ENCODE results near the gene BRF1. TPM values are rescaled to one million over a fixed set of nuclear protein-coding genes. Genes with fewer than 3 reads are reported as not detected.

BRF1 gene
- total and polyA plus RNA-seq, 2 of the 8 experiments (the other 6 are each of a cell fraction or from before 2014, with no cell fraction given), result 7.7 to 18.3 TPM

DNA sequence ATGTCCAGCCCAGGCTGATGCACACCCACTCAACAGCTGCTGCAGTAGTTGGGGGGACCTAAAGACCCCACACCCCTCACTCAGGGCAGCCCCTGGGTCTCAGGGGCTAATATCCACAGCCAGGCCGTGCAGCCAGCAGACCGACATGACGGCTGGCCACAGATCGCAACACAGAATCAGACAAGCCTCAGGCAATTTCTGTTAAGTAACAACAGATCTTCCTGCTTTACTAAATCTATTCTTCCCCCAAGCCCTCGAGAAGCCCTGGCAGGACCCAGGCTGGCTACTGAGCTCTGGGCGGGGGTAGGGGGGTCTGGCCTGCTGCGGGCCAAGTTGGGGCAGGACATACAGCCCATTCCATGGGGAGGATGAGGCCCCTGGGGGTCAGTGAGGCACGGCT lies 91.7 kb downstream of the BRF1 start:
- FAIRE-seq, result no peak
- no peak for DNase-seq (ENCODE audit: low read depth in 1 of 2, low spot score in 2 of 2)
- Histone ChIP-seq H3K14ac (ENCODE audit: insufficient read length) (no peak overlapping the region), H2AK5ac (ENCODE audit: low read depth, low read length) (no peak overlapping the region), H3K79me2 (ENCODE audit: control insufficient read depth in 1 of 2, insufficient read depth in 2 of 2, low read length in 2 of 2) (no peaks in the 10 kb centered on the region), H3K56ac (replicated peaks; ENCODE audit: insufficient read length, low read depth, low read length) (no peak overlapping the region), H3K23ac (ENCODE audit: insufficient read length) (no peak overlapping the region), H2AFZ (ENCODE audit: low read length) (no peak overlapping the region), H3K9ac (replicated peaks in 1 of 4; ENCODE audit: extremely low read depth in 1 of 4, low read depth in 3 of 4, low read length in 3 of 4) (no peak overlapping the region), H3K4me1 (replicated peaks in 1 of 4; ENCODE audit: control insufficient read depth in 3 of 4, insufficient read depth in 4 of 4, low read length in 3 of 4) (no peaks in the 10 kb centered on the region), H4K5ac (ENCODE audit: insufficient read length, low read depth, low read length) (no peak overlapping the region), H3K9me3 (ENCODE audit: insufficient read depth in 2 of 2, low read depth in 1 of 2, low read length in 1 of 2) (no peaks in the 10 kb centered on the region), H3K4ac (replicated peaks; ENCODE audit: insufficient read length, low read depth, low read length) (no peak overlapping the region), H3K18ac (ENCODE audit: extremely low read depth, low read length) (no peak overlapping the region), H3K23me2 (ENCODE audit: low read depth, low read length) (no peaks in the 10 kb centered on the region), H3K27ac (ENCODE audit: low read depth, low read length) (no peak overlapping the region), H4K20me1 (replicated peaks in 1 of 2; ENCODE audit: control insufficient read depth in 1 of 2, insufficient read depth in 2 of 2, low read length in 2 of 2) (peaks cover 3 to 8% of the 10 kb centered on the region in 2 experiments), H2BK20ac (ENCODE audit: low read length) (no peak overlapping the region), H3K36me3 (ENCODE audit: control insufficient read depth in 2 of 4, insufficient read depth in 4 of 4, low read length in 3 of 4) (no peaks in the 10 kb centered on the region), H2BK15ac (ENCODE audit: low read length) (no peak overlapping the region), H2BK5ac (ENCODE audit: low read depth, low read length) (no peak overlapping the region), H3K4me3 (ENCODE audit: extremely low read depth in 1 of 4, insufficient read depth in 2 of 4, low read depth in 3 of 4, low read length in 4 of 4) (no peak overlapping the region), H4K91ac (replicated peaks; ENCODE audit: insufficient read length, low read length) (no peak overlapping the region), H4K8ac (ENCODE audit: extremely low read depth, insufficient read depth, low read length) (no peak overlapping the region), H2BK120ac (replicated peaks; ENCODE audit: low read depth, low read length) (no peak overlapping the region), H3K27me3 (replicated peaks in 1 of 4; ENCODE audit: control insufficient read depth in 3 of 4, extremely low read depth in 1 of 4, insufficient read depth in 3 of 4, low read length in 3 of 4) (no peaks in the 10 kb centered on the region), H3K79me1 (ENCODE audit: low read depth, low read length) (no peaks in the 10 kb centered on the region), H3K4me2 (ENCODE audit: insufficient read depth in 1 of 2, low read depth in 2 of 2, low read length in 2 of 2) (no peak overlapping the region), H2BK12ac (ENCODE audit: low read depth, low read length) (no peak overlapping the region)
- 93% methylated on average over 8 of the region's 8 CpGs; no CpG with 5 or more reads in 1 of the 2 experiments for WGBS, 2 experiments (ENCODE audit: extremely low coverage in 1 of 2, insufficient coverage in 1 of 2, insufficient read length in 1 of 2, insufficient replicate concordance in 2 of 2, low coverage in 1 of 2, low lambda C conversion rate in 2 of 2, missing lambda C conversion rate in 1 of 2)
- ChIA-PET CTCF (ENCODE audit: partially characterized antibody) (interaction anchor here (0.7 to 1.4 kb wide), 3 partner anchors 13 to 180 kb away, joined by 3 read pairs; no protein-coding TSS in a partner anchor), POLR2A (ENCODE audit: partially characterized antibody) (no interaction called here)
- no peak for TF ChIP-seq ZNF274 (IDR thresholded peaks at IDR 0.05; ENCODE audit: borderline replicate concordance, extremely low read depth, low read length)
- TF ChIP-seq HDAC2 (IDR thresholded peaks at IDR 0.05; ENCODE audit: borderline replicate concordance in 1 of 2, low read depth in 2 of 2, low read length in 2 of 2), result no peak
- no peak for TF ChIP-seq JUND (IDR thresholded peaks at IDR 0.05; ENCODE audit: low read length)
- no peak for TF ChIP-seq TEAD4 (IDR thresholded peaks at IDR 0.05; ENCODE audit: low read depth, low read length)
- no peak for TF ChIP-seq POU5F1 (IDR thresholded peaks at IDR 0.05; ENCODE audit: low read depth, low read length)
- no peak for TF ChIP-seq SP2 (IDR thresholded peaks at IDR 0.05; ENCODE audit: low read length)
- no peak for TF ChIP-seq NRF1 (IDR thresholded peaks at IDR 0.05; ENCODE audit: low read depth, low read length)
- TF ChIP-seq NANOG (IDR thresholded peaks at IDR 0.05; ENCODE audit: insufficient read depth, low read depth, low read length, poor library complexity, severe bottlenecking), result no peak
- TF ChIP-seq, protein P1, sequence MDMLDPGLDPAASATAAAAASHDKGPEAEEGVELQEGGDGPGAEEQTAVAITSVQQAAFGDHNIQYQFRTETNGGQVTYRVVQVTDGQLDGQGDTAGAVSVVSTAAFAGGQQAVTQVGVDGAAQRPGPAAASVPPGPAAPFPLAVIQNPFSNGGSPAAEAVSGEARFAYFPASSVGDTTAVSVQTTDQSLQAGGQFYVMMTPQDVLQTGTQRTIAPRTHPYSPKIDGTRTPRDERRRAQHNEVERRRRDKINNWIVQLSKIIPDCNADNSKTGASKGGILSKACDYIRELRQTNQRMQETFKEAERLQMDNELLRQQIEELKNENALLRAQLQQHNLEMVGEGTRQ (IDR thresholded peaks at IDR 0.05; ENCODE audit: low read length), result no peak
- TF ChIP-seq FOSL1 (IDR thresholded peaks at IDR 0.05; ENCODE audit: insufficient read depth, low read depth, low read length), result no peak
- no peak for TF ChIP-seq EGR1 (IDR thresholded peaks at IDR 0.05; ENCODE audit: borderline replicate concordance, low read depth, low read length)
- no peak for TF ChIP-seq E2F6 (IDR thresholded peaks at IDR 0.05)
- no peak for TF ChIP-seq MAFK (IDR thresholded peaks at IDR 0.05; ENCODE audit: low read depth, low read length)
